ENCODE results near the gene IQCH.

IQCH gene

GRCh38 chr15:67524235-67524634 lies 269.6 kb downstream of the IQCH start:
- TF ChIP-seq, protein P1, sequence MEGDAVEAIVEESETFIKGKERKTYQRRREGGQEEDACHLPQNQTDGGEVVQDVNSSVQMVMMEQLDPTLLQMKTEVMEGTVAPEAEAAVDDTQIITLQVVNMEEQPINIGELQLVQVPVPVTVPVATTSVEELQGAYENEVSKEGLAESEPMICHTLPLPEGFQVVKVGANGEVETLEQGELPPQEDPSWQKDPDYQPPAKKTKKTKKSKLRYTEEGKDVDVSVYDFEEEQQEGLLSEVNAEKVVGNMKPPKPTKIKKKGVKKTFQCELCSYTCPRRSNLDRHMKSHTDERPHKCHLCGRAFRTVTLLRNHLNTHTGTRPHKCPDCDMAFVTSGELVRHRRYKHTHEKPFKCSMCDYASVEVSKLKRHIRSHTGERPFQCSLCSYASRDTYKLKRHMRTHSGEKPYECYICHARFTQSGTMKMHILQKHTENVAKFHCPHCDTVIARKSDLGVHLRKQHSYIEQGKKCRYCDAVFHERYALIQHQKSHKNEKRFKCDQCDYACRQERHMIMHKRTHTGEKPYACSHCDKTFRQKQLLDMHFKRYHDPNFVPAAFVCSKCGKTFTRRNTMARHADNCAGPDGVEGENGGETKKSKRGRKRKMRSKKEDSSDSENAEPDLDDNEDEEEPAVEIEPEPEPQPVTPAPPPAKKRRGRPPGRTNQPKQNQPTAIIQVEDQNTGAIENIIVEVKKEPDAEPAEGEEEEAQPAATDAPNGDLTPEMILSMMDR (IDR thresholded peaks at IDR 0.05; ENCODE audit: insufficient read depth, low read length, poor library complexity, severe bottlenecking) = no peak
- Histone ChIP-seq H3K4me3 (replicated peaks; ENCODE audit: low read depth, low read length) (no peak overlapping the region), H3K36me3 (ENCODE audit: control insufficient read depth, insufficient read depth, low read length) (no peaks in the 10 kb centered on the region), H3K27me3 (replicated peaks; ENCODE audit: control insufficient read depth, insufficient read depth, low read length) (no peaks in the 10 kb centered on the region)
- no peak for DNase-seq (ENCODE audit: extremely low read depth, insufficient read length)

DNA sequence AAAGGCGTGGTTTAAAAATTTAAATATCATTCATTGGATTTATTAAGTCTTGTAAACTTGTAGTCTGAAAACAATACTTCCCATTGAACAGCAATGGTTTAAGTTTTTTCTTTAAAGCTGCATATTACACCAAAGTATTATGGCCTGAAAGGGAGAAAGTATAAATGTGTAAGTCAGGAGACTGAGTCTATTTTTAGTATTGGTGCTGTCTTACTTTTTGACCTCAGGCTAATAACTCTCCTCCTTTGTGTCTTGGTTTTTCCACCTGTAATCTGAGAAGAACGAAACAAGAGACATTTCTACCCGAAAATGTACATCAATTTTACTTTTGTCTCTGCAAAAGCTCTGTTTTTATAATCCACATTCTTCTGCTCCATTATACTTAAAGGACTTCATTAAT lies 273.9 kb downstream of the IQCH start:
- DNase-seq (ENCODE audit: extremely low read depth, insufficient read length) = no peak
- no peaks in the 10 kb centered on the region for H3K36me3 ChIP-seq (ENCODE audit: control insufficient read depth, insufficient read depth, low read length)
- TF ChIP-seq, protein P1 (IDR thresholded peaks at IDR 0.05; ENCODE audit: insufficient read depth, low read length, poor library complexity, severe bottlenecking) = no peak

GRCh38 chr15:67531379-67531914 lies 276.9 kb downstream of the IQCH start:
- no peak for DNase-seq (ENCODE audit: extremely low read depth, insufficient read length)
- no peaks in the 10 kb centered on the region for H3K27me3 ChIP-seq (replicated peaks; ENCODE audit: control insufficient read depth, insufficient read depth, low read length)
- no peaks in the 10 kb centered on the region for H3K36me3 ChIP-seq (ENCODE audit: control insufficient read depth, insufficient read depth, low read length)
- TF ChIP-seq, protein P1 (IDR thresholded peaks at IDR 0.05; ENCODE audit: insufficient read depth, low read length, poor library complexity, severe bottlenecking) = no peak
- no peak overlapping the region for H3K4me3 ChIP-seq (replicated peaks; ENCODE audit: low read depth, low read length)

More for the DNA sequence above, 273.9 kb downstream of the IQCH start:
- H3K4me3 ChIP-seq (replicated peaks; ENCODE audit: low read depth, low read length) = no peak overlapping the region
- H3K27me3 ChIP-seq (replicated peaks; ENCODE audit: control insufficient read depth, insufficient read depth, low read length) = no peaks in the 10 kb centered on the region

DNA sequence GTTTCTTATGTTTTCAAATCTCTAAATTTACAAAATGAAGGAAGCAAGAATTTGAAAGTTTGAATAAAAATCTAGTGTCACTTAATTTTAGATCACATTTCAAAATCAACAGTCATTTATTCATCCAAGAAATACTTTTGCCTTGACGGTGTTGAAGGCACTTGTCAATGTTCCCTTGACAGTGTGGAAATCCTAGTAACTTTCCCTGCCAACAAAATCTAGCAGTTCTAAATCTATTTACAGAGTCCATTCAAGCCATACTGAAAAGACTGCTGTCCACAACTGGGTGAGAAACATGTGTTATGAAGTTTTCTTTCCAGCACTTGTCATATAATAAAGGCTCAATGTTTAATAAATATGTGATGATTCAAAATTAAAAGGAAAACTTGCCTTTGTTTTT lies 279.3 kb downstream of the IQCH start:
- no peaks in the 10 kb centered on the region for H3K36me3 ChIP-seq (ENCODE audit: control insufficient read depth, insufficient read depth, low read length)
- no peak for DNase-seq (ENCODE audit: extremely low read depth, insufficient read length)
- no peaks in the 10 kb centered on the region for H3K27me3 ChIP-seq (replicated peaks; ENCODE audit: control insufficient read depth, insufficient read depth, low read length)
- TF ChIP-seq, protein P1 (IDR thresholded peaks at IDR 0.05; ENCODE audit: insufficient read depth, low read length, poor library complexity, severe bottlenecking) = no peak
- H3K4me3 ChIP-seq (replicated peaks; ENCODE audit: low read depth, low read length) = no peak overlapping the region

DNA sequence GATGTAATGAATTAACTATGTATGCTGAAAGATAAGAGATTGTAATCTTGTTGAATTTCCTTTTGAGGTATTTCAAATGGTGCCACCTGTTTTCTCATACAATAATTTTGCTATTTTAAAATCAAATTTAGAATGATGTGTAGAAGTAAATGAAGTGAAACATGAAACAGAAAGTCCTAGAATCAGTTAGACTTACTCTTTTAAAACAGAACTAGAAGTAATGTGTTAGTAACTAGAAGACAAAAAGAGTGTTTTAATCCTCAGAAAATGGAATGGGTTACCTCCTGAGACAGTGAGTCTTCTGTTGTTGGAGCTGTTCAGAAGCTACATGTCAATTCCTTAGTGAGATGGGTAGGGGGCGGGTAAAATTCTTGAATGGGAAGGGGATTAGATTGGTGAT lies 279.8 kb downstream of the IQCH start:
- DNase-seq (ENCODE audit: extremely low read depth, insufficient read length) = no peak
- Histone ChIP-seq H3K36me3 (ENCODE audit: control insufficient read depth, insufficient read depth, low read length) (no peaks in the 10 kb centered on the region), H3K27me3 (replicated peaks; ENCODE audit: control insufficient read depth, insufficient read depth, low read length) (no peaks in the 10 kb centered on the region), H3K4me3 (replicated peaks; ENCODE audit: low read depth, low read length) (no peak overlapping the region)
- TF ChIP-seq, protein P1 (IDR thresholded peaks at IDR 0.05; ENCODE audit: insufficient read depth, low read length, poor library complexity, severe bottlenecking) = no peak

DNA sequence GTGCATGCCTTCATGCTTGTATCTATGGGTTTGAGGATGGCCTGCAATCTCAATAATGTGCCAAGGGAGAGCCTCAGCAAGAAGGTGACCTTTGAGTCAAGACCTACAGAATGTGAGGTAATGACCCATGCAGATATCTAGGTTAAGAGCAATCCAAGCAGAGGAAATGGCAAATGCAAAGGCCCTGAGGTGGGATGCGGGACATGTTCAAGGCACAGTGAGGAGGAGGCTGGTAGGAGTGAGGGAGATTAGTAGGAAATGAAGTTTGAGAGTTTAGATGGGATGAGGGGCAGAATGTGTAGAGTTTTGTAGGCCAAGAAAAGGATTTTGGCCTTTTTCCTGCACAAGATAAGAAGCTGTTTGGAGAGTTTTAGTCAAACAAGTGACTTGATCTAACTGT lies 283.2 kb downstream of the IQCH start:
- Histone ChIP-seq H3K36me3 (ENCODE audit: control insufficient read depth, insufficient read depth, low read length) (no peaks in the 10 kb centered on the region), H3K4me3 (replicated peaks; ENCODE audit: low read depth, low read length) (no peak overlapping the region), H3K27me3 (replicated peaks; ENCODE audit: control insufficient read depth, insufficient read depth, low read length) (no peaks in the 10 kb centered on the region)
- TF ChIP-seq, protein P1 (IDR thresholded peaks at IDR 0.05; ENCODE audit: insufficient read depth, low read length, poor library complexity, severe bottlenecking) = no peak
- DNase-seq (ENCODE audit: extremely low read depth, insufficient read length) = no peak
